HG03558 (cell line): Measurements from ENCODE around the gene OGDHL.
"Not testable (repeated sequence)": the region's sequence is repeated elsewhere in the genome, so short reads cannot be mapped to it uniquely, and the experiment has no call there.

Experiments
- ATAC-seq: cut with Tn5 transposase; IDR thresholded peaks from one replicate; pipeline ENCODE4 v1.9.1; 2021; ENCODE audit warnings: moderate number of reproducible peaks; ENCODE audit not compliant: unreplicated experiment; ENCODE audit errors: extremely low read depth

The OGDHL gene

DNA sequence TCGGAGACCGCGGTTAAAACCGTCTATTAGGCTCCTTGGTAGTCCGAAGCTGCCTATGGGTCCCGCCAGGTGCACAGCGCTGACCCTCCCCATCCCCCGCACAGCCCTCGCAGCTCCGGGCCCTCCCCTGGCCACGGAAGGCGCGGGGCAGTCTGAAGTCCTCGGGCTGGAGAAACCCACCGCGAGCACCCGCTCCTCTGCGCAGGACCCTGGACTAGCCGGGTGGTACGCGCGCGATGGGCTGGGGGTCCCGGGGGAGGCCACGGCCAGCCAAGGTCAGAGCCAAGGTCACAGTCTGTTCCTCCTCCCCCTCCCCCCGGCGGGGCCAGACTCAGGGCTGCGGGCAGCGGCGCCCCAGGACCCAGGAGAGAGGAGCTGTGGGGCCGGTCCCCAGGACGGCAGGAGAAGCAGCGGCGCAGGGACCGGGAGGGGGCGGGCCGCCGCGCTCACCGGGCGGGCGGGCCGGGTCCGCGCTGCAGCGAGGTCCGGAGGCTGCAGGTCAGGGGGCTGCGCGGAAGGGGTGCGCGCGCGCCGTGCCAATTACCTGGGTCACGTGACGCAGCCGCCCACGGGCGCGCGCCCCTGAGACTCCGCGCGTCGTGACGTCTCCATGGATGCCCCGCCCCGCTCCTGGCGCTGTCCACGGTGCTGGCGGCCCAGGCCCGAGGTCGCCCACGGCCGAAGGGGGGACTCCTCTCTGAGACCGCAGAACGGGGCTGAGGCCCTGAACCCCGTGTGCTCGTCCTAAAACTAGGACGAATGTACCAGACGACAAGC lies at the start of gene OGDHL:
OGDHL (minus strand) TSS at position 535 of the 777 bp plus-strand sequence. CDS start 3,731 bp downstream, outside the sequence.
- no peak for ATAC-seq

DNA sequence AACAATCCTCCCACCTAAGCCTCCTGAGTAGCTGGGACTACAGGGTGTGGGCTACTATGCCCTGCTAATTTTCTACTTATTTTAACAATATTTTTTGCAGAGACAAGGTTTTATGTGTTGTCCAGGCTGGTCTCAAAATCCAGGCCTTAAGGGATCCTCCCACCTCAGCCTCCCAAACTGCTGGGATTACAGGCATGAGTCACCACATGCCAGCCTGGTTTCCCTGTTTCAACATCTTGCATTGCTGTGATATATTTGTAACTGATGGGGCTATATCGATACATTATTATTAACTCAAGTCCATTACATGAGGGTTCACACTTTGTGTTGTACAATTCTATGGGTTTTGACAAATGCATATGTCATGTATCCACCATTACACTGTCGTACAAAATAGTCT lies 41.9 kb upstream of the OGDHL start:
- ATAC-seq, result no peak

DNA sequence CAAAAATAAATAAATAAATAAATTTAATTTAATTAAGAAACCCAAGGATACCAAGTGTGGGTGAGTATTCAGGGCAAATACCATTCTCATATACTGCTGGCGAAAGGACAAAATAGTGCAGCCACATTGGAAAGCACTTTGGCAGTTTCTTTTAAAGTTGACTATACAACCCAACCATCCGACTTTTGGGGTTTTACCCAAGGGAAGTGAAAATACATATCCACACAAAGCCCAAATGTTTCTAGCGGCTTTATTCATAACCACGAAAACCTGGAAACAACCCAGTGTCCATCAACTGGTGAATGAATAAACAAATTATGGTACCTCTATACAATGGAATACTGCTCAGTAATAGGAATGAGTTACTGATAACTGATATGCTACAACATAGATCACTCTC lies 36.2 kb upstream of the OGDHL start:
- no peak for ATAC-seq

DNA sequence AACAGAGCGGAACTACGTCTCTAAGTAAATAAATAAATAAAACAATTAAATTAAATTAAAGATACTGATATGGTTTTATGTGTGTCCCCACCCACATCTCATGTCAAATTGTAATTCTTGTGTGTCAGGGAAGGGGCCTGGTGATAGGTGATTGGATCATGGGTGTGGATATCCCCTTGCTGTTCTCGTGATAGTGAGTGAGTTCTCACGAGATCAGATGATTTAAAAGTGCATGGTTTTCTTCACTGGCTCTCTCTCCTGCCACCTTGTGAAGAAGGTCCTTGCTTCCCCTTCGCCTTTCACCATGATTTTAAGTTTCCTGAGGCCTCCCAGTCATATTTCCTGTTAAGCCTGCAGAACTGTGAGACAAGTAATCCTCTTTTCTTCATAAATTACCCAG lies 29.0 kb upstream of the OGDHL start:
- ATAC-seq, result no peak

DNA sequence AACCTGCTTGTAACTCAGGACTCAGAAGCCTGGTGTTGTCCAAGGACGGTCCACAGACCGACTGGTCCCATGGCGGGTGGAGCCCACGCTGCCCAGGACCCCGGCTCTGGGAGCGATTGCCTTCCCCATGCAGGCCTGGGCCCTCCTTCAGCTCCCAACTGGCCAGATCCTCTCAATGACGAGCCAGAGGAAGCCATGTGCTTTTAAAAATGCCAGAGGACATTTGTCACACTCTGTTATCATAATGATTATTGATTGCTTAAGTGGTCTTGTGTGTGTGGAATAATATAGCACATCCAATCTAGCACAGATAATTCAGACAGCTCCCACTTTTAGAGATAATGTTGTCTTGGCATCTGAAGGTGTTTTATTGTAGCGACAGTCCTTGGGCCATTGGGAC lies 22.6 kb upstream of the OGDHL start:
- ATAC-seq, result no peak

DNA sequence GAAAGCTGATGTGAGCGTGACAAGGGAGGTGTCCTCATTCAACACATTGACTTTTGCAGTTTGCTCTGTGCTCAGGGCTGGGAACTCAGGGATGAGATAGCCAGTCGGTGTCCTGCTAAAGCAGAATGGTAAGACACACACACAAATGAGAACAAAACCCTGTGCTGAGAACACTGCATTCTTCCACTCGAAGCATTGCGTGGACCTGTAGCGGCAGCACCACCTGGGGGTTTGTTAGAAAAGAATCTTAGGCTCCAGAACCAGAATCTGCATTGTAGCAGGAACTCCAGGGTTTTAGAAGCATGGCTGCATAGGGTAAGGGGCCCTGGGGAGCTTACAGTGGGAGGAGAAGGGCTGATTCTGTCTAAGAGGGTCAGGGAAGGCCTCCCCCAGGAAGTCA lies 21.5 kb upstream of the OGDHL start:
- ATAC-seq, result no peak

DNA sequence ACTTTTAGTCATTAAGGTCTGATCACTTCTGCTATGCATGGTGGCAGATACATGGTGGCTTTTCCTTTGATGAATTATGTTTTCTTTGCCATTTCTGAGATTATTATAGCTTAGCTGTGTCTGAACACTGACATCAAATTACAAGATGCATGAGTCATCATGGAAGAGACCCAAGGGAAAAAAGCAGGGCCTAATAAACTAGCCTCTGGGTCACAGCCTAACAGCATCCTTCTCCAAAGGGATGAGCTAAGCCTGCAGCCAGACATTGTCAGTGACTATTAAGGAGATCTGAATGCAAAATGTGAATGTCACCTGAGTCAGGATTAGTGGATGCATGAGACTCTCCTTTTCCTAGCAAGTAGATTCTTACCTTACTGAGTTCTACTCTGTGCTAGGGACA lies 19.1 kb upstream of the OGDHL start:
- no peak for ATAC-seq

DNA sequence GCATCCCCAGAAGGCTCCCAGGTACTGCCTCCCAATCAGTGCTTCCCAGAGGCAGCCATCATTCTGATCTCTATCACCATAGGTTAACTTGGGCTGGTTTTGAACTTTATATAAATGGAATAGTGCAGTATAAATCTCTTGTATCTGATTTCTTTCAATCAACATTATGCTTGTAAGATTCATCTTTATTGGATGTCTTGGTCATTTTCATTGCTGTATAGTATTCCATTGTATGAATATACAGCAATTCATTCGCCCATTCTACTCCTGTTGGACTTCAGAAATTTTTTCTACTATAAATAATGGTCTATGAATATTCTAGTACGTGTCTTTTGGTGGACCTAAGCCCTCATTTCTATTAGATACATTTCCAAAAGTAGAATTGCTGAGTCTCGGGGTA lies 16.1 kb upstream of the OGDHL start:
- ATAC-seq, result no peak

DNA sequence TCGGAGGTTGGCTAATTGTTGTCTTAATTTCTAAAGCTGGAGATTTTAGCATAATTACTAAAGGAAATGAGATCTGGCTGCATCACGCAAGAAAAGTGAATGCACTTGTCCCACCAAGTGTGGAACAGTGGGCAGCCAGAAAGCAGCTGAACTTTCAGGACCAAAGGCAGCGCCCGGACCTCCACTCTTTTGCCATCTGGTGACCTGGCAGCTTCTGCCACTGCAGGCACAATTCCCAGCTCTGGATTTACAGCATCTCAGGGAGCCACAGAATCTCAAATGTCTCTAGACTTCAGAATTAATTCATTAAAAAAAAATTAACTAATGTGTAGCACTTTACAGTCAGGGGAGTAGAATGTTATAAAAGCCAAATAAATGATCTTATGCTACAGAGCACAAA lies 14.7 kb upstream of the OGDHL start:
- ATAC-seq, result no peak

DNA sequence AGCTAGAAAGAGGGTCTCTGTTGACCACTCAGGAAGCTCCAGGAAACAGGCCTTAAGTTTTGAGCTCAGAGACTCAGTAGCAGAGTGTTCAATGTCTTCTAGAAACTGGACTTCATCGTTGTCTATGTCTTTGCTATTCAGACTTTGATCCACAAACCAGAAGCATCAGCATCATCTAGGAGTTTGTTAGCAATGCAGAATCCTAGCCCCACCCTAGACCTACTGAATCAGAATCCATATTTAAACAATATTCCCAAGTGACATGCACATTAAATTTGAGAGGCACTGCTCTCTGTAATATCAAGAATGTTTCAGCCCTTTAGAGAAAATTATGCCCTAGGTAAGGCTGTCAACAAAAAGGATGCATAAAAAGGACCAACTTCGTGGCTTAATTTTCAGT lies 12.9 kb upstream of the OGDHL start:
- ATAC-seq, result no peak

DNA sequence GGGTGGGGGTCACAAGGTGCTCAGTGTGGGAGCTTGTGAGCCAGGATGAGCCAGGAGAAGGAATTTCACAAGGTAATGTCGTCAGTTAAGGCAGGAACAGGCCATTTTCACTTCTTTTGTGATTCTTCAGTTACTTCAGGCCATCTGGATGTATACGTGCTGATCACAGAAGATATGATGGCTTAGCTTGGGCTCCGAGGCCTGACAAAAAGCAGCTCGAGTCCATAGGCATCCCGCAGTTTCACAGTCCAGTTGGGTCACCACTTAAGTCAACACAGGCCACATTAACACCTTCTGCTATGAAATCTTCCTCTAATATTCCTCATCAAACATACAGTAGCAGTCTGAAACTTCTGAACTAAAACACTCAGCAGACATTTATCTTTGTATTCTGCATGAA lies 10.8 kb upstream of the OGDHL start:
- ATAC-seq, result not testable (repeated sequence)

DNA sequence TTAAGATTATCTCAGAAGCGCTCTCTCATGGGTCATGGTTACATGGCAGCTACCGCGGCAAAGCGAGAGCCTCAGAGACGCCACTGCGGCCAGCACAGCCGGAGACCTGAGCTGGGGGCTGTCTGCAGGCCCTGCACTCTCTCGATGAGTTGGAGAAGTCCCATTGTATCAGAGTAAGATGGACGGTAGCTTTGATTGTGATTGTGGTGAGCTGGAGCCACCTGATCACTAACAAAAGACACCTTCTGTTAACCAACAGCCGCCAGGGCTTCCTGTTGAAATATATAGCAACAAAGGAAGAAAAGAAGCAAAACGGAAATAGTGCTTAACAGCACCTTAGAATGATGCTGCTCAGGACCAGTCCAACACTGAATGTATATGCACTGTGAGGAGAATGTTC lies 8.9 kb upstream of the OGDHL start:
- ATAC-seq, result not testable (repeated sequence)

DNA sequence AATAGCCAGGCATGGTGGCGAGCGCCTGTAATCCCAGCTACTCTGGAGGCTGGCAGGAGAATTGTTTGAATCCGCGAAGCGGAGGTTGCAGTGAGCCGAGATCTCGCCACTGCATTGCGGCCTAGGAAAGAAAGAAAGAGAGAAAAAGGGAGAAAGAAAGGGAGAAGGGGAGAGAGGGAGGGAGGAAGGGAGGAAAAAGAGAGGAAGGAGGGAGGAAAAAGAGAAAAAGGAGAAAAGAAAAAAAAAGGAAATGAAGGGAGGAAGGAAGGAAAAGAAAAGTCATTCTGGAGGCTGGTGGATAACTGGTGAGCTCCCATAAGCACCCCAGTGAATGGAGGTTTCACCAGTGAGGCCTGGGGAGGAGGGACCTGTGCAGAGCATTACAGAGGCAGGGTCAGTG lies 7.6 kb upstream of the OGDHL start:
- ATAC-seq, result no peak

DNA sequence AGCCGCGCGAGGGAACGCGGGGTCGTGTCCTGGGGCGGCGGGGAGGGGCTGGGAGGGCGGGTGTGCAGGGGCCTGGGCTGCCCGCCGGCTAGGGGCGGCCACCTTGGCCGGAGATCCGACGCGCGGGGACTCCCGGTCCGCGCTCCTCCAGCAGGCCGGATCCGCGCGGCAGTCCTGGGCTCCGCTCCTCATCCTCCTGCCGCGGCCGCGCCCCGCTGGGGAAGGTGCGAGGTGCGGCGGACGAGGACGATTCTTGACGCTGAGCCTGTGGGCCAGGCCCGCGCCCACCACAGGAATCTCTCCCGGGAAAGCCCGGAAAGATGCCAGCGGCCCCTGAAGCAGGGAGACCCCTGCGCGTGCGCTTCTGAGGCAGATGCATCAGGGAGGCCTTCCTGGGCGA lies 6.6 kb upstream of the OGDHL start:
- ATAC-seq, result no peak

DNA sequence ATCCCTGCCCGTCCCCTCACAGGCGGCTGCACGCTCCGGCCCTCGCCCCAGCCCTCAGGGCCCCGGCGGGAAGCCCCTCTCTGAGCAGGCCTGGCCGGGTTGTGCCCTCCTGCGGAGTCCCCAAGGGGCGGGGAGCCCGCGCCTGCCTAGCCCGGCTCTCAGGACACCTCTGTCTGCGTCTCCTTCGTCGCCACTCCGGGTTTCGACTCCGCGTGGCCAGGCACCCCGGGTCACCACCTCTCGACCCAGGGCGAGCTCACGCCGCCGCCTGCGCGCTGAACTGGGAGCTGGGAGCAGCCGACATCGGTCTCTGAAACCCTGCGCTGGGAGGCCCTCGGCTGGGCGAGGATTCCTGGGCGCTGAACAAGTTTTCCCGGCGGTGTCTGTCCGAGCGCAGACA lies 6.2 kb upstream of the OGDHL start:
- no peak for ATAC-seq

DNA sequence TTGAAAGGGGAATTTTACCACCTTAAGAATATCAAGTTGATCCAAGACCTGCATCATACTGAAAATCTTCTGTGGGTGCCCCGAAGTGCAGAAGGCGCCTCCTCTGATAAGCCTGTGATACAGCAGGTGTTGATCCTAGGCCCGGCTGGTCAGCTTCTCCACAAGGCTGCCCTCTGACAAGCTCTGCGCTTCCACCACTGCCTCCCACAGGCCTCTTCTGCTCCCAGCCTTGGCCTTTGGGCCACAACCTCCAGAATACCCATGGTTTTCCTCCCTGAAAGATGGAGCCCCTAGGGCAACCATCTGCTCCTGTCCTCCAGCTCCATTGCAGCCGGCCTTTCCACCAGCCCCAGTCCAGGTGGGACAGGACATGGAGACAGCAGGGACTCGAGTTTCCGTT lies 5.6 kb upstream of the OGDHL start:
- ATAC-seq, result no peak

DNA sequence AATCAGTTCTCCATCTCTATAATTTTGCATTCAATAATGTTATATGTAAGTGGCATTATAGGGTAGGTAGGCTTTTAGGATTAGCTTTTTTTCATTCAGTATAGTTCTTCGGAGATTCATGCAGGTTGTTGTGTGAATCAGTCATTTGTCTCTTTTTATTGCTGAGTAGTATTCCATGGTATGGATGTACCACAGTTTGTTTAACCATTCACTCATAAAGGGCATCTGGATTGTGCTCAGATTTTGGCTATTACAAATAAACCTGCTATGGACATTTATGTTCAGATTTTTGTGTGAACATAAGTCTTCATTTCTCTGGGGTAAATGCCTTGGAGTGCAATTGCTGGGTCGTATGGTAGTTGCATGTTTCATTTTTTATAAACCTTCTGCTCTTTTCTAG lies 4.4 kb upstream of the OGDHL start:
- ATAC-seq, result no peak

DNA sequence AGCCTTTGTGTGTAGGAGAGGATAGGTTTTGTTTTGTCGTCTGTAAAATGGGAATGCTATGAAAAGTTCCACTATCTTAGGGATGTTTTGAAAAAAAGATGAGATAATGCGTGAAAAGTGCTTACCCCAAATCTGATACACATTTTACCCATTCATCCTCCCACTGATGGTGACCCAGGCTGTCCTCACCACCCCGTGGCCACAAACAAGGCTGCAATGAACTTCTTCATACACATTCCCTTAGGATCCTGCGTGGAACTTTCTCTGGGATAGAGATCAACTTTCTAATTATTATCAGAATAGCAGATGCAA lies 399 bp upstream of the OGDHL start:
- ATAC-seq, result no peak

DNA sequence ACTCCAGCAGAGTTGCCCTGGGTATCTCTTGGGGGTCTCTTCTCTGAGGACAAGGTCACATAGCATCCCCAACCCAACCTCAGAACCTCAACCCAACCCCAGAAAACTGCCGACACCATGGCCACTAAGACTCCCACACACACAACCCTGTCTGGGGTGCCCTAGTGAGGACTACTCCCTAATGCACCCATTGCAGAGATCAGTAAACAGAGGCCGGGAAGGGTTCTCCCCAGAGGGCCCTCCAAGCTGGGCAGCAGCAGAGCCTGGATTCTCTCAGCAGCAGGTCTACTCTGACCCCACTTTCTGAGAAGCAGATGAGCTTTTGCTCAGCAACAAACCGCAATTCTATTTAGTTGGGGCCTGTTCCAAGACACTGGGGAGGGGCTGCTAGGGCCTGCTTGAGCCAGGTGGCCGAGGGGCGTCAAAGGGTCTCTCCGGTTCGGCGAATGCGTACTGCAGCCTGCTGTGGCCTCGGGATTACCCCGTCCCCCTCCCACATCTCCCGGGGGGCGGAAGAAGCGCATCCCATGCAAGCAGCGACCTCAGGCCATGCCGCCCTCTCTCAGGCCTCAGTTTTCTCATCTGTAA lies 828 bp downstream of the OGDHL start:
- ATAC-seq, result no peak

DNA sequence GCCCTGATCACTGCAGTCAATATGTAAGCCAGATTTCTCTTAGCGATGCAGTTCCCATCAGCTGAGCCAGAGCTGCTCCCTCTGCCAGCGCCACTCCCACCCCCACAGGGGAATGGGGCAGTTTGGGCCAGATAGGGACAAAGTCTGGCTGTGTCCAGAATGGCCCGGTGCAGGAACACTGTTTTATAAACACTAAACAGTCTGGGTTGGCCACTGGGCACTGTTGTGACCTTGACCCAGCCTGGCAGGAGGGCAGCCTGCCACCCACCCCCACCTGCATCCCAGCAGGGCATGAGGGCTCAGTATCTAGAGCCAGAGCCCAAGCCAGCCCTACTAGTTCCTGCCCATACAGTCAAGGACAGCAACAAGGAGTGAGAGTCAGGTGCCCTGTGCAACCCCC lies 1.3 kb downstream of the OGDHL start:
- ATAC-seq, result no peak

DNA sequence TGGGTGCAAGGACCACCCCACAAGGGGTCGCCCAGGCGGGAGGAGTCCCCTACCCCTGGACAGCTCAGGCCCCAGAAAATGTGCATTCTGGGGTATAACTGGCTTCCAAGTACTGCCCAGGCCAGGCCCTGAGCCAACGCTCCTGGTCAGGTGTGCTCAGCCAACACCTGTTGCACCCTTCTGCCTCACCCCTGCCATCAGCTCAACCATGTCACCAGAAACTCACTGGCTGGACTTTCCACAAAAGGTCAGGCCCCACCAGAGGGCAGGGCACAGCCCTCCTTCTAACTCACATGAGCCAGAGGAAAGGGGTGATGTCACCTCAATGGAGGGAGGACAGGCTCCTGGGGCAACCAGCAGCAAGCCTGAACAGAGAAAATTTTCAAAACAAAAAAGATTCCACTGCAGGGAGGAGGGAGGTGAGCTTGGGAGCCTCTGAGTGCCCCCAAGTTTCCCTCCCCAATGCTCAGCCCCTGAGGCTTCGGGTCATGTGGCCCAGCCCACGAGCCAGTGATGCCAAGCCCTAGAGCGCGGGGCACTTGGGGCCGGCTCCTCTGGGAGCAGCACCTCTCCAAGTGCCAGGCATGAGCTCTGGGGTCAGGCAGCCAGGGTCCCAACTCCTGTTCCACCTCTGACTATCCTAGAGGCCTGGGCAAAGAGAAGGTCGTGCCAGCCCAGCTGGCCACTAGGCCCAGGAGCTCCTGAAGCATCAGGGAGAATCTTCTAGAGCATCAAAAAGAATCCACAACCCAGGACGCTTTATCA lies 2.2 kb downstream of the OGDHL start:
- no peak for ATAC-seq
